AML-193 (cell line): ENCODE measurements around the gene MYO1A.

Experiments
- DNase-seq, 2 experiments: peaks; one replicate each; lab custom pipeline; 2025; lab: John Stamatoyannopoulos, UW

The MYO1A gene

DNA sequence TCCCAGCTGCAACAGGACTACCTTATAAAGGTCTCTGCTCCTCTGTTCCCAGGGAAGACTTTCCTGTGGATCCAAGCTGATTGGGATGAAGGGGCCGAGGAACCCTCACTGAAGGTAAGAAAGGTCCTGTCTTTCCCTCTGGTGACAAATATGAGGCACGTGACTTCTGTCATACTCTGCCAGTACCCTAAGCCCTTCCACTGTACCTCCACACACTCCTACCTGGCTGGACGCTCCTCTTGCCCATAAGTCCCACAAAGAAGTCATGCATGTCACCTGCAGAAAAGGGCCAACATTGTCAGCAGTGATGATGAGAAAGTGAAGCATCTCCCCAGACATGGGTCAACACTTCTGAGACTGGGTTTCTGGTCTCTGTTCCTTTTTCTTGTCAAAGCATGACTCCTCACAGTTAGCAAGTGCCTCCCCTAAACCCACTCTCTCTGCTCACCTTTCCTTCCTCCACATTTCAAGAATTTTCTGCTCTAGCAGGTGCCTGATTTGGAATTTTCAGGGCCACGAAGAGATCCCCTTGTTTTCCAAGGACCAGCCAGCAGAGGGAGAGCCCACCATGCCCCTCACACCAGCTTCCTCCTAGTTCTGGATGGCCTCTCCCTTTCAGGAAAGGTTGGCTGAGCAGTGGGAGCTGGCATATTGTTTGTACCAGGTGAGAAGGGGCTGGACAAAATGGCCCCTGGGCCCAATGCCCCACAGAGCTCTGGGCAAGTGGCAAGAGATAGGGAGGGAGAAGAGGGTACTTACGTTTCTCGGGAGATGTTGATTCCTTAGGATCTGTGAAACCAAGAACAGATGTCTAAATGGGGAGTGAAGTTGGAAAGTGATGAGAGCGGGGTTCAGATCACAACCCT is 37.1 kb downstream of the MYO1A start:
- no peak for DNase-seq

DNA sequence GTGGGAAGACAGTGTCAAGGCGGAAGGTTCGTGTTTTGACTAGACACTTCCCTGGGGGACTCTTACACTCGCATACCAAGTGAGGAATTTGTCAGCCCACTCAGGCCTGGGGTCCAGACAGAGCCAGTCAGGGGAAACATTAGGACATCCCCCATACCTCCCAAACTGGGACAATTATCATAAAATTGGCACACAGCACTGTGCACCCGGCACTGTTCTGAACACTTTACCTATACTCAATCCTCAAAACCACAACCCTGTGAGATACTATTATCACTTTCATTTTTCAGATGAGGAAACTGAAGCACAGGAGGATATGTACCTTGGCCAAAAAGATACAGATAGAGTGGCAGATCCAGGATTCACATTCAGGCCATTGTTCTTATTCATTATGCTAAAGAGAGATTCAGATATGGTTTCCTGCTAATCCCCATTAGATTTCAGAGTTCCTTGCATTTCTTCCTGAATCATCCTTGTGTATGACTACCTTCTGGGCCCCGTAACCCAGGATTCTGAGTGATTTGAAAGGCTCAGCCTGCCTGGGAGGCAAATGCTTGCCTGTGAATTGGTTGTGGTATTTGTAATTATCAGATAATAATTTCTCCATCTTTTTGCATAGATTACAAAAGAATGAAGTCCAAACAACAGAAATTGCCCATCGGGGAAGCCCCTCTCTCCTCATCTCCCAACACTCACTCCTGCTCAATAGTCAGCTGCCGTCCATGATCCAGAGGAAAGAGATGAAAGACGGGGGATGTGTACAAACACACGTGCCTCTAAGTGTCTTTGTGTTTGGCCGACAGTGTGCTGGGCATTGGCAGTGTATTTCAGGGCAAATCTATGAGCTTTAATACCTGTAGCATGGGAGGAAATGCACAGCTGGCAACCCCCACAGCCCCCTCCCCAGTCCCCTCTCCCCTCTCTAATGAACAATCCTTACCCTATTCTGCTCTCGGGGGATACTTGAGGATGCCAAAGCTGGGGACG is 38.2 kb downstream of the MYO1A start:
- no peak for DNase-seq

DNA sequence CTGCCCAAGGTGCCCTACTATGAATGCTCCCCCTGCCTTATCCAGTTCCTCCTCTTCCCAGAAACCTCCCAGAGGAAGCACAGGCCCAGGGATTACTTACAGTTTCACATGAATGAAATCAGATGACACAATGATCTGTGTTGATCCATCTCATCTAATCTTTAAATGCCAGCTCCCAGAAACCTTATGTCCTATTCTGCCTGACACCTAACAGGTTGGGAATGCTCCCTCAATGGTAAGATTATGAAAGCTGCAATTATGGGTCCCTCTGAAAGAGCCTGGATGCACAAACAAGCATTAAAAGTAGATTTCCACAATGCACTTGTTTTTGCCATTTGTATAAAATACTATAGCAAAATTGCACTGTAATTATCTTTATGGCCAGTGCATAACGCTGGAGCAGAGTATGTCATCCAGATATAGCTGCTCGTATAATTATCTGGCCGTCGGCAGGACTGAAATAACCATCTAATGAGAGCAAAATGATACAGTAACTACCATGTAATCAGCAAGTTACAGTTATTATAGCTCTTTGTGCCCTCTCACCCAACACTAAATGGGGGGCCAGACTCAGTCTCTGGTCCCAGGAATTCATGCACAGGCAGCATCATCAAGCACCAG is 39.2 kb downstream of the MYO1A start:
- no peak for DNase-seq

DNA sequence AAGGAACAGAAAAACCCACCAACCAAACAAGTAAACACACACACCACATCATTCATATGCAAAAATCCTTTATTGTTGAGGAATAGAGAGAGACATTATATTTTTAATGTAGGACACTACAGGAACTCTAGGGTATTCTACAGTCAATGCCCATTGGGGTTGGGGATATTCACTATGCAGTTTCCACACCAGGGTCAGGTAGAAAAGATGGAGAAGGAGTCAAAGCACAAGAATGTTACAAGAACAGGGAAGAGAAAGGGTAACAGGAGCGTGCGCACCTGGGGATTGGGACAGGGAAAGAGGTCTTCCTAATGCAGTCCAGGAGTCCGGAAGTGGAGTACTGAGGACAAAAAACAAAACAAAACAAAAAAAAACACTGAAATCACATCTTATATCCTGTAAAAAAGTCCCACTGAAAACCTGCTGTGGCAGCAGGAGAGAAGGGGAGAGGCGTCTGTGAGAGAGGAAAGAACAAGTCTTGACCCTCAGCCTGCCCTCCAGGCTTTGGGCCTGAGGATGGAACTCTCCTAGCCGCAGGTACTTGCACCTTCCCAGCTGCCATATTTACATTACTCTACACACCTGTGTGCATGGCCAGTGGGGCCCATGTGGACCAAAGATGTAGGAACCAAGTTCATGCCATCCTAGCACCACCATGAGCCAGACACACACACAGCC is 39.8 kb downstream of the MYO1A start:
- no peak for DNase-seq

DNA sequence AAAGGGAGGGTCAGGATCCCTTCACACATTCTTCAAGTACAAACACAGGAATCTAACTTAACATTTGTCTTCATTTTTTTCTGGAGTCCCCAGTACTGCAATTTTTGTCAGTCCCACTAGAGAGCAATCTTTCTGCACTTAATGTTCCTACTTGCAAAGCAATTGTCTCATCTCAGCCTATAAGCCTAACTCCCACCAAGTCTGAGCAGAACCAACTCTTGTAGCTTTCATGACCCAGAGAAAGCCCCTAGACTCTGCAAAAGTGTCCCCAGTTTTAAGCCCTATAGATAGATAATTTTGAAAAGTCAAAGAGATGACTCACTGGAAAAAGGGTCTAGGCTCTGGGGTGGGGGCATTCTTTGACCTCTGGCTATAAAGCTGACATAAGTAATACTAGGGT is 41.8 kb downstream of the MYO1A start:
- DNase-seq = peak; percentile 76 to 83

DNA sequence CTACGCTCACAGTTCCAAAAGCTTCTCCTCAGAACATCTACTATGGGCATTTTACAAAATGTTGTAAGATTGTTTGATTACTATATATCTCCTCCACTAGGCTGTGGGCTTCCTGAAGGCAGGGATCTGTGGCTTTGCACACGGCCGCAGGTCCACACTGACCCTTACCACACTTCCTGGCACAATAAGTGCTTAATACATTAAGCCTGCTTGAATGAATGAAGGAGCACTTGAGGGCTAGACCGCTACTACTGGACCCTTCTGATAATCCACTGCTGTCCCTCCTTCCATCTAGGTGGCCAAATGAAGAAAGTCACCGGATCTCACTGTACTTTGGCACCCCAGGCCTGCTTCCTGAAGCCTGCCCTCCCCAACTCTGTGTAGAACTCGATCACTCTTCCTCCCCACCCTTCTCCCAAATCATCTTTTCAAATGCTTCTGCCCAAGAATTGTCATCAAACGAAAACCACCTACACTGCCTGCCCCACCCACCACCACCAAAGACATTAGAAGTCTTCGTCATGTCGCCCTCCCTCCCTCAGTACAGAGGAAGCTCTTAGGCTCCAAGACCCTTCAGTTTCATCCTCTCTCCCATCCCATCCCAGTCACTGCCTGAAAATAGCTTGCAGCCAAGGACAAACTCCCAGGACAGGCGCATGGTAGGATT is 43.0 kb downstream of the MYO1A start:
- peak; percentile 35 to 57 for DNase-seq

DNA sequence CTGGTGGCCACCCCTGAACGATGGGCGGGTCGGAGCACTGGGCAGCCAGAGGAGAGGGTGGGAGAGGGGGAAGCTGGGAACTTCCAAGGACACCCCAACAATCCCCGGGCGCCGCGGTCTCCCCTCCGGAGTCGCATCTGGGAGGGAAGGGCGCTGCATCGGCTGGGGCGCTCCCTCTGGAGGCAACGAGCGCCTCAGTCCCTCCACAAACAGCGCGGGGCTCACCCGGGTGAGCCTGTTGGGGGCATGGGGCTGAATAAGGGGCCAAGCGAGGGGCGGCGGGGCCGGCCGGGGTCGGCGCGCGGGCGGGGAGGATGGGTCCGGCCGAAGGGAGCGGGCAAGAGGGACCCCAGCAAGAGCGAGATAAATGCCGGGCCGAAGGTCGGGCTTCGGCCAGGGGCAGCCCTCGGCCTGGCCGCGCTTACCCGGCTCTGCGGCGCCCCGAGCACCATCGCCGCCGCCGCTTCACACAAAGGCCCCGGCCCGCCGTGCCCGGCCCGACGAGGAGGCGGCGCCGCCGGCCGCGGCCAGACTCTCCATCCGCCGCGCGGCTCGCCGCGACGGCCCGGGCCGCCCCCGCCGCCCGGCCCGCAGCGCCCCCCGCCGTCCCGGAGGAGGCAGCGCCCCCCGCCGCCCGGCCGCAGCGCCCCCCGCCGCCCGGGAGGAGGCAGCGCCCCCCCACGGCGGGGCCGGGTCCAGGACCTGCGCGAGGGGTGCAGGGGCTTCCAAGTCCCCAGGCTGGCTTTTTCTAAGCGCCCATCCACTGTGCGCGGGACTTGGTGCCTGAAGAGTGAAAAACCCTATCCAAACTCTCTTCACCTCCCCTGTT is 43.7 kb downstream of the MYO1A start, which contains the start of gene ZBTB39:
Gene ZBTB39 (minus strand): TSS at position 567 of the 829 bp plus-strand sequence. CDS start 1,629 bp downstream, outside the sequence.
- DNase-seq = peak; percentile 35 to 57

DNA sequence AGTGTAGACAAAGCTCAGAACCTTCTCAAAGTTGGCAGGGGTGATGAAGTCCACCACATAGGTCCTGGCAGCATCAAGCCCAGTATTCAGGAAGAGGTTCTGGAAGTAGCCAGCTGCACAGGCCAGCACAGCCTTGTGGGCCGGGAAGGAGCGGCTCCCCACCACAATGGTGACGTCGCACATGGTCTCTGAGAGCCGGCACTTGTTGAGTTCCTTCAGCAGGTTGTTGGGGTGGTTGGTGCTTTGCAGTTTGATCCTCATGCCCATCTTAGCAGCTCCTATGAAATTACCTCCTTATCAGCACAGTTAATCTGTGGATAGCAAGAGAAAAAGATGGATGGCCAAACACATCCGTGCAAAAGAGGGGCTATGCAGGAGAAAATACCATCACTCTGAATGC is 45.3 kb downstream of the MYO1A start:
- no peak for DNase-seq

DNA sequence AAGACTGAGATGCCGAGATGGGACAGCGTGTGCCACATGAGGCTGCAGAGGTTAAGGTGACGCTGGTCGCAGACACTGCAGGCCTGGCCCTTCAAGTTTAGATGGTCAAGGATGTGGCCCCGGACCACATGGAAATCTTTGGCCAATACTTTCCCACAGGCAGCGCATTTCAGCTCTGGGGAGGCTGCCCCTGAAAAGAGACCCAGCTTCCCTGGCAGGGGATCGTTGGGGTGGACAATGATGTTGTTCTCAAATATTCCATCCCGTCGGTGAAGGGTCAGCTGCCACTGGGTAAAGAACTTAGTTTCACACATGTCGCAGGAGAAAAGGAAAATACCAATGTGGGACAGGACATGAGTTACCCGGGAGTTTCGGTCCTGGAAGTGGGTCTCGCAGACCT is 46.5 kb downstream of the MYO1A start:
- DNase-seq = no peak

DNA sequence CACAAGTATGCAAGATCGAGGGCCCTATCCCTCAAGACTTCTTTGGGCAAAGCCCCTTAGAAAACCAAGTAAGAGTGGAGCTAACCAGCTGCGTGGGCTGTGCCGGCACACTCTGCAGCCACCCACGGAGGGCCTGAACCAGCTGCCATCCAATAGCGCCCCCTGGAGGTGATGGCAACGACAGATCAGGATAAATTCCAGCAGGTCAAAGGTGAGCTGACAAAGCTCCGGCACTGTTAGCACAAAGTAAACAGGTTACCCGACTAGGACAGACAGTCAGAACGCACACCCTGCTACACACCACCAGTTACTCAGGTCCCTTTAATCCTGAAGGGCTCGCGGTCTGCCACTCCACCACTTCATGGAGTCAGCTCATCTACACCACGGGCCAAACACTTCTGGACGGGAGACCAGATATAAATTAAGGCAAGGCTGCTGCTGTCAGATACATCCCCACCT is 48.5 kb downstream of the MYO1A start:
- DNase-seq = peak; percentile 42 to 62

DNA sequence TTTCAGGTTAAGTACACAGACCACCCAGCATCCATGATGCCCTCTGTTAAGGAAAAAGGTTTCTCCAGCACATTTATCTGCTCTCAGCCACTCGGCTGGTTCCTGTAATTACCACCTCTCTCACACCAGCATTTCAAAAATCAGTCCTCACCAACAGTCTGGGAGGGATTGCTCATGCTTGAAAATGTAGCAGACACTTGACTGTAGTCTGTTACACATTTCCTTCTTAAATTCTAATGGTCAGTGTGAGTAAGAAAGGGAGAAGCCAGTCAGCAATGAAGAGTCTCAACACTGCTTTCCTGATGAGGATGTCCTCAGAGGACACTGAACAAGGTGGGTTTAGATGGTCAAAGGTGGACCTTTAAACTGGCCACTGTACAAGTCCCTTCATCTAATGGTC is 49.5 kb downstream of the MYO1A start:
- DNase-seq = no peak

DNA sequence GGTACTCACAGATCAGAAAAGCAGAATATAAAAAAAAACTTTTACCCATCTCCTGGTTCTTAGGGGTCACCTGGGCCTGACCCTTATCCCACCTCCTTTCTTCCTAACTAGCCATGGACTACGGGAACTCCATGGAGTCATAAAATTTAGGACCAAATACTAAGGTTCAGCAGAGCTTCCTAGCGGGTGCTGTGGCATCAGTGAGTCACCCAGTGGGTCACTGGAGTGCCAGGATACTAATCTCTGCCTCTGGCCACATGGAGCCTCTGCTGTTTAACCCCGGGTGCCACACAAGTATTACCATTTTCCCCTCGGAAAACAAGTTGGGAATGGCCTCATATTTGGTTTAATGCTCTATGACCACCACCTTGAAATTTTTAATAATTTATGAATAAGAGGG is 50.5 kb downstream of the MYO1A start:
- no peak for DNase-seq

DNA sequence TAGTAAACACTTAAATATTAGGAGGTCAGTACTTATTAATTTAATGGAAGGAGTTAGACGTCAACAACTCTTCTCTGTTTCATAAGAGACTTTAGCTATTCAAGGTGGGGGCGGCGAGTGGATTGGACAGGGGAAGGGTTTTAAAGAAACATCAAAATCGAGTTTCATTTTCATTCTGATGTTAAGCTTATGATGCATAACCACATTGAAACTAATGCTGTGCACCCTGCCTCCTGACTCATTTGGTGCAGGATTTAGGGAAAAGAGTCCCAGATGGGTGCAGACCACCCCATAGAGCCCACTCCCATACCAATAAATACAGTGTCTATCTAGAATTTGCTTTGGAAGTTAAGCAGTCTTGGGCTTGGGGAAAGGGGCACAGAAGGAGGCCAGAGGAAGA is 50.9 kb downstream of the MYO1A start:
- no peak for DNase-seq

DNA sequence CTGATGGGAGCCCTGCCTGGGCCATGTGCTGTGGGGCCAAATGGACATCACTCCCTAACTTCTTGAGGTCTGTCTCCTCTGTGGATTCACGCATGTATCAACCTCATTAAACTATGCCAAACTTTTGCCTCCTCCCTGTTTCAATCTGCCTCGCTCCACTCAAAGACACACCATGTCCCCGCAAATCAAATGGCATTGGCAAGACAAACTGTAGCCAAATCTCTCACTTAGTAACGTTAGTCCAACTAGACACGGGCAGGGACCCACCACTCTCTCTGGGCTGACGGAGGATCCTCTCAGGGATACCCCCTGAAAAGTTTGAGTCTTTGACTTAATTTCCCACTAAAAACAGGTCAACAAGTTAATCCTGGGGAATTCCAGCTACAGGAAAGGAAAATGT is 51.6 kb downstream of the MYO1A start:
- DNase-seq = no peak

DNA sequence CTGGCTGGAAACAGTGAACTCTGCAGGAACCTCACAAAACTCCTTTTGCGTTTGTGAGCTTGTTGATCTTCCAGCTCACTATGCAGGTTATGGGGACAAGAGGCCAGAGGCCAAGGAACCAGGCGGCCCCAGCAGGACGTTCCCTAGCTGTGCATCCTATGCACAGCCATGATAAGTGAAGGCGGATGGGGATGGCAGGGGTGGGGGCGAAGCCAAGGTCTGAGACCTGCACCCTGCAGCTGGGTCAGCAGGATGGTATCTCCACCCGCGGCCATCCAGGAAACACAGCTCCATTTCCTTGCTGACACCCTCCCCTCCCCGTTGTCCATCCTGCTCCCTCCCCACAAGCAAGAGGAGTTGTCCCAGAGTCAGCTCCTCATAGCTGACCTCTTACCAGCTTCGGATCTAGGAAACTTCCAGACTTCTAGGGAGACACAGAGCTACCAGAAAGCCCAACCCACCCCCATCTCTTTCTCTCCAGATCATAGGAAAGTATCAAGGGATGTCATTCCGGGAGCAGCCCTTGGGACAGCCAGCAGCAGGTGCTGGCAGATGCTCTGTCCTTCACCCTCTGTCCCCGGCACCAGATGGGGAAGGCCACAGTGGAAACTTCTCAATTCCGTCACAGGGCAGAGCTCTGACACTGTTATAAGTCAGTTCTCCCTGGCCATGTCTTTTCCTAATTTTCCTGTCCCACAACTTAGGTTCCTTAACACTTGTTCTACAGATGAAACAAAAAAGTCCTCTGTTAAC is 53.0 kb downstream of the MYO1A start:
- DNase-seq = no peak

DNA sequence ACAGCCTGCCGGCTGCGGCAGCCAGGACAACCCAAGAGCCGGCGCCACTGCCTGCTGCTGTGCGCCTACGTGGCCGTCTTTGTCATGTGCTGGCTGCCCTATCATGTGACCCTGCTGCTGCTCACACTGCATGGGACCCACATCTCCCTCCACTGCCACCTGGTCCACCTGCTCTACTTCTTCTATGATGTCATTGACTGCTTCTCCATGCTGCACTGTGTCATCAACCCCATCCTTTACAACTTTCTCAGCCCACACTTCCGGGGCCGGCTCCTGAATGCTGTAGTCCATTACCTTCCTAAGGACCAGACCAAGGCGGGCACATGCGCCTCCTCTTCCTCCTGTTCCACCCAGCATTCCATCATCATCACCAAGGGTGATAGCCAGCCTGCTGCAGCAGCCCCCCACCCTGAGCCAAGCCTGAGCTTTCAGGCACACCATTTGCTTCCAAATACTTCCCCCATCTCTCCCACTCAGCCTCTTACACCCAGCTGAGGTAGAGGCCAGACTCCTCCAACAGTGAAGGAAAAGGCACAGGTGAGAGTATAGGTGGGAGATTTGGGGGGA is 53.9 kb downstream of the MYO1A start:
- DNase-seq = no peak

DNA sequence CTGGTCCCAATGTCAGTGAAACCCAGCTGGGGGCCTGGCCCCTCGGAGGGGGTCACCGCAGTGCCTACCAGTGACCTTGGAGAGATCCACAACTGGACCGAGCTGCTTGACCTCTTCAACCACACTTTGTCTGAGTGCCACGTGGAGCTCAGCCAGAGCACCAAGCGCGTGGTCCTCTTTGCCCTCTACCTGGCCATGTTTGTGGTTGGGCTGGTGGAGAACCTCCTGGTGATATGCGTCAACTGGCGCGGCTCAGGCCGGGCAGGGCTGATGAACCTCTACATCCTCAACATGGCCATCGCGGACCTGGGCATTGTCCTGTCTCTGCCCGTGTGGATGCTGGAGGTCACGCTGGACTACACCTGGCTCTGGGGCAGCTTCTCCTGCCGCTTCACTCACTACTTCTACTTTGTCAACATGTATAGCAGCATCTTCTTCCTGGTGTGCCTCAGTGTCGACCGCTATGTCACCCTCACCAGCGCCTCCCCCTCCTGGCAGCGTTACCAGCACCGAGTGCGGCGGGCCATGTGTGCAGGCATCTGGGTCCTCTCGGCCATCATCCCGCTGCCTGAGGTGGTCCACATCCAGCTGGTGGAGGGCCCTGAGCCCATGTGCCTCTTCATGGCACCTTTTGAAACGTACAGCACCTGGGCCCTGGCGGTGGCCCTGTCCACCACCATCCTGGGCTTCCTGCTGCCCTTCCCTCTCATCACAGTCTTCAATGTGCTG is 54.6 kb downstream of the MYO1A start:
- DNase-seq = no peak

DNA sequence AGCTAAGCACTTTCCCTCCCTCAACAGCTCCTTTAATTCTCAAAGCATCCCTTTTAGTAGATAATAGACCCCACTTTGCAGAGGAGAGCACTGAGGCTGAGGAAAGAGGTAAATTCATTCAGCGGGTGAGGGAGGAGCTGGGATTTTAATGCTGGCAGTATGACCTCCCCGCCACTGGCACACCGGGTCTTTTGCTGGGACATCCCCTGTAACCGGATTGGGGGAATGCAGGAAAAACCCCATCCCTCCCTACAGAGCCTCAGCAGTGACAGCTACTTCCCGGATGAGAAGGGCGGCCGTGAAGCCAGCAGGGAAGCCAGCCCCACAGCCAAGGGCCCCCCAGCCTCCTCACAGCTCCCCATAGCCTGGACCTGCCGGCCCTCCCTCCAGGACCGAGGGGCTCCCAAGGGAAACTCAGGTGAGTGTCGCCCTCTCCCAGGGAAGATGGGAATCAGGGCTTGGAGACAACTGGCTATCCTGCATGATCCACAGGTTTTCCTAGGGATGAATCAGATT is 55.6 kb downstream of the MYO1A start:
- no peak for DNase-seq
